HG03060 (cell line): ENCODE results near the gene IKBKG.
"Not testable (repeated sequence)": the region's sequence is repeated elsewhere in the genome, so short reads cannot be mapped to it uniquely, and the experiment has no call there.

Source experiments
- ATAC-seq: cut with Tn5 transposase; IDR thresholded peaks from one replicate; pipeline ENCODE4 v1.9.1; 2021; ENCODE audit warnings: low read depth, moderate number of reproducible peaks; ENCODE audit not compliant: unreplicated experiment

The IKBKG gene

DNA sequence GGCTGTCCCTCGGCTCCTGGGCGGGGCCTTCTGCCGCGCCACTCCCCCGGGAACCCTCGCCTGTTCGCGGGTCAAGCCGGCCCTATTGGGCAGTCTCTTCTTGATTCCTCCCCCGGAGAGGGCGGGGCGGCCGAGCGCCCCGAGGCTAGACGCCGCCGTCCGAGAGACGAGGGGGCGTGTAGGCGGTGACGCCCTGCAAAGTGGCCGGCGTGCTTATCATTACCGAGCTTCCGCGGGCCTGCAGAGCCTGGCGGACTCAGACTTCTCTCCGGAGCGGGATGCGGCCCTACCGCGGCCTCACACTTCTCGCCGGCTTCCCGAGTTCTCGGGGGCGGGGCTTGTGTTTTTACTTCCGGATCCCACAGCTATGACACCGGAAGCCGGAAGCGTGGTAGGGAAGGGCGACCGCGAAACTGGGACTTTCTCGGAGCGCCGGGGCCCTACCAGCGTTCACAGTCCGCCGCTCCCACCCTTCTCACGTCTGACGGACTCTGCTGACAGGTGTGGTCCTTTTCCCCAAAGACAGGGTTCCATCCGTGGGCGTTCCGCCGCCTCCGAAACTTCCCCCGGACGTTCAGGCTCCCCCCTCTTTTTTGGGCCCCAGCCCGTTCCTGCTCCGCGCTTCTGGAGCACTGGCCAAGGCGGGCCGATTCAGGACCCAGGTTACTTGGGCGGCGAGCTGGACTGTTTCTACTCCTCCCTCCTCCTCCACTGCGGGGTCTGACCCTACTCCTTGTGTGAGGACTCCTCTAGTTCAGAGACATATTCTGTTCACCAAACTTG lies at the start of gene IKBKG:
Gene IKBKG, plus strand, starts transcription at position 376 of the 783 bp plus-strand sequence. CDS start 4,383 bp downstream, outside the sequence.
- peak; percentile 40 for ATAC-seq

DNA sequence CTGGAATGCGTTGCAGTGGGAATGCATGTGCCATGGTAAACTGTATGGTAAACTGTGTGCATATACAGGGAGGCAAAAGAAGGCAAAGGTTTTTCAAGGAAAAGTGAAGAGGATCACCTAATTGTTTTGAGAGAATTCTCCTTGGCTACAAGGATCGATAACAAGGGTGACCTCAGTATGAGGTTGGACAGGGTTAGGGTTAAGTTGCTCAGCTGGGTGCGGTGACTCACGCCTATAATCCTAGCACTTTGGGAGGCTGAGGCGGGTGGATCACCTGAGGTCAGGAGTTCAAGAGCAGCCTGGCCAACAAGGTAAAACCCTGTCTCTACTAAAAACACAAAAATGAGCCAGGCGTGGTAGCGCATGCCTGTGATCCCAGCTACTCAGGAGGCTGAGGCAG lies 46.0 kb upstream of the IKBKG start:
- ATAC-seq: not testable (repeated sequence)

- ATAC-seq: no peak
These were observed 45.3 kb upstream of the IKBKG start for GRCh38 chrX:154502098-154502497.

- no peak for ATAC-seq
These were observed 44.4 kb upstream of the IKBKG start for GRCh38 chrX:154502989-154503388.

- no peak for ATAC-seq
These were observed 41.7 kb upstream of the IKBKG start for GRCh38 chrX:154505734-154506133.

GRCh38 chrX:154506483-154507332 lies 40.7 kb upstream of the IKBKG start:
- no peak for ATAC-seq

- ATAC-seq: no peak
These were observed 39.6 kb upstream of the IKBKG start for GRCh38 chrX:154507673-154508383.

DNA sequence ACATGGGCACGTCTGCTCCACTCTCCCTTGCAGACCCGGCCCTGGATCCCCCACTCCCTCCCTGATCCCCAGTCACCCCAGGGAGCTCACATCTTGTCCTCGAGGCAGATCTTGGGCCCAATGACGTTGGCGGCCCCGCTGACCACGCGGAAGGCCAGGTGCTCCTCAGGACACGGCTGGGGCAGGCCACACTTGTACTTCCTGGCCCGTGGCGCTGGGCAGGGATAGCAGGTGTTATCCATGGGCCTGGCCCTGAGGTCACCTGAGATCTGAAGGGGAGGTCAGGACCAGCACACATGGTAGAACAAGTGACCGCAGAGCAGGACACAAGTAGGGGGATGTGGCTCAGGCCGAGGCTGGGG lies 39.1 kb upstream of the IKBKG start:
- ATAC-seq: no peak

DNA sequence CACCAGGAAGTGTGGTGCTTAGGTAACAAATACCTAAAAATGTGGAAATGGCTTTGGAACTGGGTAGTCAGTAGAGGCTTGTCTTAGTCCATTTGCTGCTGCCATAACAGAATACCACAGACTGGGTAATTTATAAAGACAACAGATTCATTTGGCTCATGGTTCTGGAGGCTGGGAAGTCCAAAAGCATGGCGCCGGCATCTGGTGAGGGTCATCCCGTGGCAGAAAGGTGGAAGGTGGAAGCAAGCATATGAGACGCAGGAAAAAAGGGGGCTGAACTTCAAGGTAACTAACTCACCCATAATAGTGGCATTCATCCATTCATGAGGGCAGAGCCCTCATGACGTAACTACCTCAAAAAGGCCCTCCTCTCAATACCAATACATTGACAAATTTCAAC lies 38.0 kb upstream of the IKBKG start:
- ATAC-seq: no peak

DNA sequence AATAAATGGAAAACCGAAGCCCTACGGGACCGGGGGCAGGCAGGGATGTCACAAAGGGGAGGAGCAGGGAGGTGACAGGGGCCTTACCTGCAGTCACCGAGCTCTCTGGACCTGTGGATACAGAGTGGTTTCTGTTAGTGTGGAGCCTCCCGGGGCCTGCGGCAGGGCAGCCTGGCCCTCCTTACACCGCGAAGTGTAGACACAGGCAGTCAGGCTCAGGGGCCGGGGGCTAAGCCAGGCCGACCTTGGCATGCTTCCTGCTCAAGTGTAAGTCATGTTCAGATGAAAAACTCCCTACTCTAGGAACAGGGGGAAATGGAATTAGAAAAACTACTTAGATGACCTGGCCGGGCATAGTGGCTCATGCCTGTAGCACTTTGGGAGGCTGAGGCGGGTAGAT lies 35.7 kb upstream of the IKBKG start:
- ATAC-seq: no peak

GRCh38 chrX:154512879-154513553 lies 34.4 kb upstream of the IKBKG start:
- ATAC-seq: no peak

GRCh38 chrX:154513716-154514115 lies 33.7 kb upstream of the IKBKG start:
- no peak for ATAC-seq

DNA sequence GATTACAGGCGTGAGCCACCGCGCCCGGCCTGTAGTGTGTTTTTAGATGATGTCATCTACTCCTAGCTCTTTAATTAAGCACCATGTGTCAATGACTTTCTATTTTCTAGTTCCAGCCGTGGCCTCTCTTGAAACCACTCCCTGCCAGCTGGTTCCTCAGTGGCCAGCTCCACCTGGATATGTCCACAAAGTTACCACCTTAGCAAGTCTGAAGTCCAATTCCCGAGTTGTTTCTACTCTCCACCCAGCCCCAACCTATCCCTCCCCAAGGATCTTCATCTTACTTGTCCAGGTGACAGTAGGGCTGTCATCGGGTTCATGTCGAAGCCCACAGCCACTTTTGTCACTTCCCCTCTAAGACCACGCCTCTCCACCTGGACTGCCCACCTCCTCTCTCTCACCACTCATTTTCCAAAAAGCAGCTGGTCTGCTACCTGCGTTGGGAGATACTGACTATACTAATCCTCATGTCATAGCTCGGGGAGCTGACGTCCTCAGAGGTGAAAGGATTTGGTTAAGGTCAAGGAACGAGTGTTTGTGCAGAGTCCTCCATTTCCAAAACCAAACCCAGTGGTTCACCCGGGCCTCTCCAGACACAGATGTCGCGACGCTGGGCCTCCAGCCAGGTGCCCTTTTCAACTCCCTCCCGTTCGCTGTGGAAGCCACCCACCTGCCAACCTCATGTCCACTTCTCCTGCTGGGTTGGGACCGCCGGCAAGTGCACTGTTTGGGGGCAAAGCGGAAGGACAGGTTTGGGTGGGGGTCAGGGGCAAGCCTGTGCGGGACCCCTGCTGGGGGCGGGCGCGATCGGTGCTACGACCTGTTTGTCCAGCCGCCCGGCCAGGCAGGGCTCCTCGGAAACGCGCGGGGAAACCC lies 32.1 kb upstream of the IKBKG start:
- ATAC-seq: no peak

DNA sequence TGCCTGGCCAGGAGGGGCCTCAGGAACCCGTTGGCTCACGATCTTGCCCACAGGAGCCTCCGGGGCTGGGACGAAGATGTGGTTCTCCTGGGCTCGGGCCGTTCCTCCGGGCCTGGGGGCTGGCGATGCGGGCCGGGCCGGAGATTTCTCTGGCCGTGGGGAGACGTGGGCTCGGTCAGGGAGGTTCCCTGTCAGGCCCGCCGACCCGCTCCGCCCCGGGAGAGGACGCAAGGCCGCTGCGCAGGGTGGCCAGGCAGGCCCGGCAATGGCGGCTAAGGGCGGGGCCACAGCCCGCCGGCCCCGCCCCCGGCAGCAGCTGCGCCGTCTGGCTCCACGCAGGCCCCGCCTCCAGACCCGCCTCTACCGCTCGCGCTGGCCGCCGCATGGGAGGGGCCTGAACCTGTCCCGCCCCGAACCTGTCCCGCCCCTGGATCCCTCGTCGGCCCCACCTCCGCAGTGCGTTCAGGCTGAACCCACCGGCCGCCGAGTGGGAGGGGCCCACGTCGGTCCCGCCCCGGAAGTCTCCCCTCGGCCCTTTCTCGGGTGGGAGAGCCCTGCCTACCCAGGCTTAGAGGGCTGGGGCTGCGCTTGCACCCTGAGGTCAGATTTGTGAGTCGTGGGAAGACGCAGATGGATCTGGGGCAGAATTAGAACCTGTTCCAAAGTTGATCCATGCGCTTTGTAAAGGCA lies 31.3 kb upstream of the IKBKG start, which contains the start of gene FAM3A:
Gene FAM3A, minus strand, starts transcription at position 267 of the 690 bp plus-strand sequence. CDS start 460 bp downstream, outside the sequence.
- peak; percentile 77 for ATAC-seq

DNA sequence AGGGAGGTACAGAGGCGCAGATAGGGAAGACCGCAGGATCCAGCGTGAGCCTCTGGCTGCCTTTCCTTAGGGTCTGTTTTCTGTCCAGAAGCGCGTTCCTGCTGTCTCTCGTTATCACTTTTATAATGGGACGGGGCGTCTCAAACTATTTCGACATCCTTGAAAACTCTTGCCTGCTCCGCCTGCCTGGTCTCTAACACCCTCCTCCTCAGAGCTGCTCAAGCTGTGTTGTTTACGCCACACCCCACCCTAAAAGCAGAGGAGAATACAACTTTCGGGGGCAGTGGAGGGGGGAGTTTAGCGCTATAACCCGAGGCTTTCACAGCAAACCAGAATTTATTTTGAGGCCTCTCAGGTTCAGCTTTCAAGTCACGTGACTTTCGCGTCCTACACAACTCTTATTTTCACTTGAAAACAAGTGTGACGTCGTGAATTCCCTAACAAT lies 30.7 kb upstream of the IKBKG start:
- ATAC-seq: no peak

DNA sequence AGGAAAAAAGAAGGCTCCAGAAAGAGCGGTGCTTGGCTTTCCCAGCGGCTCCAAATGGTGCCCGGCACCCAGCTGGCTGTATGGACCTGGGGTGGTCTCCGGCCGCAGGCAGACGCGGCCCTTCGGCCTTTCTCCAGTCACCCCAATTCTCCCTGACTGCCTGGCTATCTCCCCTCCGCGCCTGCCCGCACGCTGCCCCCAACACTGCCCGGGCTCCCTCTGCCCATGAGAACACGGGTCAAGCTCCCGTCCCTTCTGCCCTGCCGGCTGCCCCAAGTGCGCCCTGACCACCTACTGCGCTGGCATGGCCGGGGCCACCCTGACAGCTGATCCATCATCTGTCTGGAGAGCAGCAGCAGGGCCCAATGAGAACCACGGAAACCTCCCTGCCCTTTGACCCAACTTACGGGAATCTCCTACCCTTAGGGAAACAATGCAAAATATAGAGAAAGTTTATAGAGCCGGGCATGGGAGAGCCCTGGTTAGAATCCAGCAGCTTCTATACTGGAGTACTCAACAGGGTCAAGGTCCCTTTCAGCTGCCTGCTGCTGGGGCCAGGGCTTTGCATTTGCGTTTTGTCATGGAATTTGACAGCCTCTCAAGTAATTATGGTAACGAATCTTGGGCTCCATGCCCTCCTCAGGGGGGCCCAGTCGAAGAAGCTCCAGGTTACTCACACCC lies 30.2 kb upstream of the IKBKG start:
- no peak for ATAC-seq

DNA sequence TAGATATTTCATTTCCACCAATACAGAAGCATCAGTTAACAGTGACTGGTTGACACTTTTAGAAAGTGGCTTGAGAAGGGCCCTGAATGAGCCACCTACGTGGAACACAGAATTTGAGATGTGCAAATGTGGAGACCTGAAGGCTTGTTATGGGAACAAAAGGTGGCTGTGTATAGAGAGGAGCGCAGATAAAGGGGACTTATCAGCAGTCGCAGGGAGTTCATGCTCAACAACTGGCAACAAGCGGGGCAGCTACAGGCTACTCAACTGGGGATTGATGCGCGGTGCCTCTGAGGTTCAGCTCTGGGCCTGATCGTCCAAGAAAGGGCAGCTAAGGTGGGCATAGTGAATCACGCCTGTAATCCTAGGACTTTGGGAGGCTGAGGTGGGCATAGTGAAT lies 28.0 kb upstream of the IKBKG start:
- ATAC-seq: no peak
